ENCODE measurements around the gene TSPEAR.

- TF ChIP-seq CTCF (IDR thresholded peaks at IDR 0.05; ENCODE audit: low read depth, low read length), result no peak
- TF ChIP-seq, protein P1, sequence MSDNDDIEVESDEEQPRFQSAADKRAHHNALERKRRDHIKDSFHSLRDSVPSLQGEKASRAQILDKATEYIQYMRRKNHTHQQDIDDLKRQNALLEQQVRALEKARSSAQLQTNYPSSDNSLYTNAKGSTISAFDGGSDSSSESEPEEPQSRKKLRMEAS (IDR thresholded peaks at IDR 0.05; ENCODE audit: low read depth, low read length), result no peak
- TF ChIP-seq POLR2A (IDR thresholded peaks at IDR 0.05; ENCODE audit: extremely low read depth, insufficient read length), result no peak
Measured at GRCh38 chr21:44477131-44477530, 234.2 kb downstream of the TSPEAR start.

All from NB4 (cell line).